ENCODE data around the gene MGAT2.
"Not testable (repeated sequence)": the region's sequence is repeated elsewhere in the genome, so short reads cannot be mapped to it uniquely, and the experiment has no call there.

The MGAT2 gene

DNA sequence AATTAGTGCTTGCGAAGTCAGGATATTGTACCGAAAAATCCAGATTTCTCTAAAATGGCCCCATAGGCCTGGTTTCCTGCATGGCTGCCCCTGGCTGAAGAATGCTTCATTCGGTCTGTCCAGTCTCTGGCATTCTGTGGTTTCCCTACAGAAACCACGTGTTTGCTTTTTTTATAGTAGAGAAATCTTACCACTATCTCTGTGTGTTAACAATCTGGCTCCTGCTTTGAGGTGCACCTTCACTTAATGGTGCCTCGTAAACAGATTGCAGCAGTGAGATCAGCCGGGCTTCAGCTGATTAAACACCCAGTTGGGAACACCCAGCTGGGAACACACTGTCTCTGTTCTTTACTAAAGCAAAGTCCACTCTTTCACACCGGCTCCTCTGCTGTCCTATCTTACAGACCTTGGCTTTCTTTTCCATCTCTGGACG lies 21.1 kb downstream of the MGAT2 start:
- no peak for TF ChIP-seq CTCF (IDR thresholded peaks at IDR 0.05; ENCODE audit: low read depth, low read length)
- DNase-seq (ENCODE audit: extremely low read depth, low read depth), result no peak

DNA sequence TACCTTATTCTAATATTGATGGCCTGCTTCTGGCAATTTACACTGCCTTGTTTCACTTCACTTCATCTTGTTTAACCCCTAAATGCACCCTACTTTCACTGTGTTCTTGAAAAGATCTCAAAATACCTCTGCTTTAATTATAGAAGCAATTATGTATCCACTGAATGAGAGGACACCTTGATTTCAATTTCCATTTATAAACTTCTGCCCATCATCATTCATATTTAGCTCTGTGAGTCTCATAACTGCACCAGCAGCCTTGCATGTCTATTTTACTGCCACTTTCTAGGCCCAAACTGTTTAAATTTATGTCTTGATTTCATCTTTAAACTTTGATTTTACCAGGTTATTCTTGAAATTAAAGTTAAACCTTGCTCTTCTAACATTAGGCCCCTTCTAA lies 21.6 kb downstream of the MGAT2 start:
- DNase-seq (ENCODE audit: extremely low read depth, low read depth), result no peak
- no peak for TF ChIP-seq CTCF (IDR thresholded peaks at IDR 0.05; ENCODE audit: low read depth, low read length)

DNA sequence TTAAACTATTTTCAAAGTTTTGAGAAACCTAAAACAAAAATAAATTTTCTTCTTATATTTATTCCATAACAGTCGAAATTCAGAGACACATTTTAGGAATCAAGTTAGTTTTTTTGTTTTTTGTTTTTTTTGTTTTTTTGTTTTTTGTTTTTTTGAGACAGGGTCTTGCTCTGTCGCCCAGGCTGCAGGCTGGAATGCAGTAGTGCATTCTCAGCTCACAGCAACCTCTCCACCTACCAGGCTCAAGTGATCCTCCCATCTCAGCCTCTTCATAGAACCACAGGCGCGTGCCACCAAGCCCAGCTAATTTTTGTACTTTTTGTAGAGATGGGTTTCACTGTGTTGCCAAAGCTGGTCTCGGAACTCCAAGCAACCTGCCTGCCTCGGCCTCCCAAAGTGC lies 32.9 kb downstream of the MGAT2 start:
- no peak for TF ChIP-seq CTCF (IDR thresholded peaks at IDR 0.05; ENCODE audit: low read depth, low read length)
- DNase-seq (ENCODE audit: extremely low read depth, low read depth), result no peak

GRCh38 chr14:49654511-49654910 lies 33.9 kb downstream of the MGAT2 start:
- no peak for TF ChIP-seq CTCF (IDR thresholded peaks at IDR 0.05; ENCODE audit: low read depth, low read length)
- DNase-seq (ENCODE audit: extremely low read depth, low read depth), result no peak

DNA sequence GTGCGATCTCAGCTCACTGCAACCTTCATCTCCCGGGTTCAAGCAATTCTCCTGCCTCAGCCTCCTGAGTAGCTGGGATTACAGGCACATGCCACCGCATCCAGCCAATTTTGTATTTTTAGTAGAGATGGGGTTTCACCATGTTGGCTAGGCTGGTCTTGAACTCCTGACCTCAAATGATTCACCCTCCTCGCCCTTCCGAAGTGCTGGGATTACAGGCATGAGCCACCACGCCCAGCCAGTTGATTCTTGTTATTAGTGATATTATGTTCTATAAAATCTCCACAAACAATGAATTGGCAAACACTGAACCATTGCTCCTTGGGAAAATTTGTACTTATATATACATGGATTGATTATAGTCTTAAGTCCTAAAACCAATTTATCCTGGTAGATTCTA lies 36.9 kb downstream of the MGAT2 start:
- DNase-seq (ENCODE audit: extremely low read depth, low read depth), result not testable (repeated sequence)

GRCh38 chr14:49659526-49660455 lies 39.2 kb downstream of the MGAT2 start:
- DNase-seq (ENCODE audit: extremely low read depth, low read depth), result no peak
- no peak for TF ChIP-seq CTCF (IDR thresholded peaks at IDR 0.05; ENCODE audit: low read depth, low read length)

DNA sequence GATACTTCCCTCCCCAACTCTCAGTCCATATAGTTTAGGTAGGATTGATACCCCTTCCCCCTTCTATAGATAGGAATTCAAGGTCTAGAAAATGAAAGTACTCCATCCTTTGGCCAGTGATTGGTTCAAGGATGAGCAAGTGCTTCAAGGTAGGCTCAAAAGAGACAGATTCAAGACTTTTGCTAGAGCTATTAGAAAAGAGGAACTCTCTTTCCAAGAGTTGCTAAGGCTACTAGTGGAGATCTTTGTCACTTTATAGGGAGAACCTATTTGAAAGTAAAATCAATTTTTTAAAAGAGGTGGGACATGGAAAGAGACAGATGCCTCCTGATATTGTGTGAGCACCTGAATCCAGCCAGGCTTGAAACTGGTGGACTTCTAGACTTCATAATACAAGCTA lies 49.9 kb downstream of the MGAT2 start:
- no peak for DNase-seq (ENCODE audit: extremely low read depth, low read depth)
- TF ChIP-seq CTCF (IDR thresholded peaks at IDR 0.05; ENCODE audit: low read depth, low read length), result no peak
